ENCODE results near the gene VWA5B1.
"Not testable (repeated sequence)": the region's sequence is repeated elsewhere in the genome, so short reads cannot be mapped to it uniquely, and the experiment has no call there.

VWA5B1 gene

DNA sequence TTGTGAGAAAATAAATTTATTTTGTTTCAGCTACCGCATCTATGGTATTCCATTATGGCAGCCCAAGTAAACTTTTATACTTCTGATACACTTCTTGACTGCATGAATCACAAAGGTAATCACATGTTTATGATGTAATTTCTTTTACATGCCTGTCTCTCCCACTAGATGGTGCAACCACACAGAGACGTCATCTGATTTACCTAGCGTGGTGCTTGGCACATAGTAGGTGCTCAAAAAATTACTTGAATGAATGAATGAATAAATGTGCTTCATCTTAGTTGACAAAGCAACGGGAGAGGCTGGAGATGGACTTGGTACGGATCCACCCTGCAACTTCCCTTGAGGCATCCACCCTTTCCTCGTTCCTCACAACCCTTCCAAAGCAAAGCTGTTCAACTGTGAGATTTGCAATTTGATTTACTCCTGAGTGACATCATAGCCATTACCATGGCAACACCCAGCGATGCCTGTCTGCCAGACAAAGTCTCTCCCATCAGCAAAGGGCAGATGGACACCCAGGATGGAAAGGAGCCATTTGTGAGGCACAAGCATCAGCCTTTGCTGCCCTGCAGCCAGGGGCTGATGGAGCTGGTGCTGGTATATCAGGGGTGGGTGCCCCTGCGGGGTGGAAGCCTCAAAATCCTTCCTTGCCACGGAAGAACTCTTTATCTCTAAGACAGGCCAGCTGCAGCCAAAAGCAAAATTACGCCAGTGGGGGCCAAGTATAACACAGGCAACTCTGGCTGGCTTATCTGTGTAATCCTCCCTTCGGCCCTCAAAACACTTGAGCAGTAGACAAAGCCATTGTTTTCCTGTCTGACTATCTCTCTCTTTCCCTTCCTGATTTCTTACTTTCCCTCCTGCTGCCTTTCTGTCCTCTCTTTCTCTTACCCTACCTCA, 18.9 kb upstream of the VWA5B1 start:
- peaks cover 6% of the 10 kb centered on the region for H3K27me3 Mint-ChIP-seq
- no peaks in the 10 kb centered on the region for H3K36me3 Mint-ChIP-seq (ENCODE audit: low read depth)
- no peak overlapping the region for H3K4me3 Mint-ChIP-seq
- H3K27ac Mint-ChIP-seq, result no peak overlapping the region
- H3K4me1 Mint-ChIP-seq (ENCODE audit: low read depth), result no peaks in the 10 kb centered on the region
- H3K9me3 Mint-ChIP-seq, result no peaks in the 10 kb centered on the region
- intact Hi-C loops (cut with micrococcal nuclease), result no loop called here

DNA sequence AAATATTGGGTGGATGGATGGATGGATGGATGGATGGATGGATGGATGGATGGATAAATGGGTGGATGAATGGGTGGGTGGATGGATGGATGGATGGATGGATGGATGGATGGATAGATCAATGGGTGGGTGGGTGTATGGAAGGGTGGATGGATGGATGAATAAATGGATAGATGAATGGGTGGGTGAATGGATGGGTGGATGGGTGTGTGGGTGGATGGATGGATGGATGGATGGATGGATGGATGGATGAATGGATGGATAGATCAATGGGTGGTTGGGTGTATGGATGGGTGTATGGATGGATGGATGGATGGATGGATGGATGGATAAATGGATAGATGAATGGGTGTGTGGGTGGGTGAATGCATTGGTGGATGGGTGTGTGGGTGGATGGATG, 17.0 kb upstream of the VWA5B1 start:
- not testable (repeated sequence) for H3K9me3 Mint-ChIP-seq; H3K36me3 Mint-ChIP-seq (ENCODE audit: low read depth)

DNA sequence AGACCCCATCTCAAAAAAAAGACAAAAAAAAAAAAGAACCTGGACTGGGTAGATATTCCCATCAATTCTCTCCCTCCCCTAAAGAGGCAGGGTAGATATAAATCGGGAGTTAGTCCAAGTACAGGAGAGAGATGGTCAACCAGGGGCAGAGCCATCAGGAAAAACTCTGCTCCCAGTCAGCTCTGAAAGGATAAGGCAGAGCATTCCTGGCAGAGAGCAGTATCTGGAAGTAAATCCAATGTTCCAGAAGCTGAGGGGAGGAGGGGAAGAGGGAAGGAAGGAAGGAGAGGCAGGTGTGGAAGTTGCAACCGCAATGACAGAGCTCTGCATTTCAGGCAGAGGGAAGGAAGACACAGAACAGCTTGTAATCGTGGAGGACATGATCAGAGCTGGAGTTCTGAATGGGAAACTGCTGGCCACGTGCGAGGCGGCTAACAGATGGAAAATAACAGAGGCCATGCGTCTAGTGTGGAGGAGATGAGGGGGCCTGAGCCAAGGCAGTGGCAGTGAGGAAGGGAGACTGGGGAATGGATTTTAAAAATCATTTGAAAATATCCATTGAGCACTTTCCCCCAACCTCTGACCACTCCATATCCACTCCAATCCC, 15.3 kb upstream of the VWA5B1 start:
- no peaks in the 10 kb centered on the region for H3K4me1 Mint-ChIP-seq (ENCODE audit: low read depth)
- H3K9me3 Mint-ChIP-seq, result no peaks in the 10 kb centered on the region
- intact Hi-C loops (cut with micrococcal nuclease), result no loop called here
- no peak overlapping the region for H3K27ac Mint-ChIP-seq
- no peaks in the 10 kb centered on the region for H3K36me3 Mint-ChIP-seq (ENCODE audit: low read depth)
- H3K4me3 Mint-ChIP-seq, result no peak overlapping the region
- H3K27me3 Mint-ChIP-seq, result peaks cover 9% of the 10 kb centered on the region

More for the DNA sequence above, 17.0 kb upstream of the VWA5B1 start:
- H3K27ac Mint-ChIP-seq; H3K4me1 Mint-ChIP-seq (ENCODE audit: low read depth); H3K27me3 Mint-ChIP-seq; intact Hi-C loops (cut with micrococcal nuclease); H3K4me3 Mint-ChIP-seq: not testable (repeated sequence)

DNA sequence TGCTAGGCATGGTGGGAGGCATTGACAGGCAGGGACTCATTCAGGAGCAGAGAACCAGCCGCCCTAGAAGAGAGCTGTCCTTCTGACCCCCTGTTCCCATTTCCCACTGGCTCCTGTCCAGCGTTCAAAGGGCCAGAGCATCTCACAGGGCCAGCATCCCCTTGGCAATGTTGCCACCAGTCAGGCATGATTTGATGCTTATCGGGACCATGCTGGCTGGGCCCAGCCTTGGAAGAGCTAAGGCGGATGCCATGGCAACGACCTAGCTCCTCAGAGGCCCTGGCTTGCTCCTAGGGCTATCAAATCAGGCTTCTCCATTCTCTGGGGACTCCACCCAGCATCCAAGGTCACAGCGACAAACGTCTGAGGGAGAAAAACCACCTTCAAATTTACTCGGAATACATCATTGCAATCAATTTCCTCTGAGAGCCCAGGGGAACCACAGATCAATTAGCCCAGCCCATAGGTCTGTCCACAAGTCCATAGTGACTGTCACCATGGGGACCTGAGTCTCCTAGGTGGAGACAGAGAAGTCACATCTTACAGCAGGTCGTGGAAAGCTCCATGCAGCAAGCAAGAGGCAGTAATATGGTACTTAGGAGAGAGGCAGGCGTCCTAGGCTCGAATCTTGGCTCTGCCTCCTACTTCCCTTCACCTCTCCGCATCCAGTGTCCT, 14.1 kb upstream of the VWA5B1 start:
- H3K27ac Mint-ChIP-seq, result no peak overlapping the region

DNA sequence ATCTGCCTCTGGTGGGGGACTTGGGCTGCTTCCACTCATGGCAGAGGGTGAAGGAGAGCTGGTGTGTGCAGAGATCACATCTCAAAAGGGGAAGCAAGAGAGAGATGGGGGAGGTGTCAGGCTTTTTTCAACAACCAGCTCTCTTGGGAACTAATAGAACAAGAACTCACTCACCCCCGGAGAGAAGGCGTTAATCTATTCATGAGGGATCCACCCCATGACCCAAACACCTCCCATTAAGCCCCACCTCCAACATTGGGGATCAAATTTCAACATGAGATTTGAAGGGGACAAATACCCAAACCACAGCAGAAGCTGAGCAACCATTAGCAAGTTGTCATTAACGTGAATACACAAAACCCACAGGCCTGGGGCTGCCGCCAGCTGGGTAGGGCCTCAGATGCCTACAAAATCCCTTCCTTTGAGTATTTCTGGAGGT, 12.0 kb upstream of the VWA5B1 start:
- Mint-ChIP-seq H3K4me3 (no peak overlapping the region), H3K27me3 (peaks cover 20% of the 10 kb centered on the region), H3K27ac (no peak overlapping the region), H3K36me3 (ENCODE audit: low read depth) (no peaks in the 10 kb centered on the region), H3K4me1 (ENCODE audit: low read depth) (no peaks in the 10 kb centered on the region), H3K9me3 (no peaks in the 10 kb centered on the region)
- intact Hi-C loops (cut with micrococcal nuclease), result no loop called here

More for the DNA sequence above, 14.1 kb upstream of the VWA5B1 start:
- H3K36me3 Mint-ChIP-seq (ENCODE audit: low read depth), result no peaks in the 10 kb centered on the region
- H3K4me1 Mint-ChIP-seq (ENCODE audit: low read depth), result no peaks in the 10 kb centered on the region
- H3K9me3 Mint-ChIP-seq, result no peaks in the 10 kb centered on the region
- intact Hi-C loops (cut with micrococcal nuclease), result no loop called here
- no peak overlapping the region for H3K4me3 Mint-ChIP-seq
- peaks cover 8% of the 10 kb centered on the region for H3K27me3 Mint-ChIP-seq

DNA sequence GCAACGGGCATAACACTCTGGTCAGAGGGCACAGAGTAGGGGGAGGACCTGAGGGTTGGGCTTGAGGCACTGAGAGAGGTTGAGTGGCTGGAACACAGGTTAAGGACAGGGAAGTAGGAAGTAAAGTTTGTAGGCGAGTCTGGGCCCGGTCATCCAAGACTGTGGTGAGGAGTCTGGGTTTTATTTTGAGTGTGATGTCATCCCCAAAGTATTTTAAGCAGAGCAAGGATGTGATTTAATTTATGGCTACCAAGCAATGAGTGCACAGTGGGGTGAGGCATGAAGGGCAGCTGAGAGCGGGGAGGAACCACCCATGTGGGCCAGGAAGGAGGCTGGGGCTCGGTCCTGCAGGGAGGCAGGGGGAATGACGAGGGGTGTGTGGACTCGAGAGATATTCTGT, 11.2 kb upstream of the VWA5B1 start:
- no peak overlapping the region for H3K4me3 Mint-ChIP-seq
- H3K4me1 Mint-ChIP-seq (ENCODE audit: low read depth), result no peaks in the 10 kb centered on the region
- no peak overlapping the region for H3K27ac Mint-ChIP-seq
- no peaks in the 10 kb centered on the region for H3K36me3 Mint-ChIP-seq (ENCODE audit: low read depth)
- H3K9me3 Mint-ChIP-seq, result no peaks in the 10 kb centered on the region
- intact Hi-C loops (cut with micrococcal nuclease), result no loop called here
- peaks cover 20% of the 10 kb centered on the region for H3K27me3 Mint-ChIP-seq

DNA sequence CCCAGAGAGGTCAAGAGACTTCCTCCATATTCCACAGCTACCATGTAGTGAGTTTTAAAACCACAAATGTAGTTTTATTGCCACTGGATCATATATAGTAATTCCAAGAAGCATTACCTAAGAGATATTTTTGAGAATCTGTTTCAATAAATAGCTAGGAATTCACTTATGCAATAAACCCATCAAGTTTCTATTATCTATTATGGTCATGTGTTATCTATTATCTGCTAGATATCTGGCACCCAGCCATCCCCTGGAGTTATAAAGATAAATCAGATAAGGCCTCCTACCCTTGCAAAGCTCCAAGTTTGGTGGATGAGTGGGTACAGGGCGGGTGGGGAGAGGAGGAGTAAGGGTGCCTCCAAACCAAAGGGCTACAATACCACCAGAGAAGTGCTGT, 10.3 kb upstream of the VWA5B1 start:
- H3K27me3 Mint-ChIP-seq, result peaks cover 23% of the 10 kb centered on the region
- H3K4me3 Mint-ChIP-seq, result no peak overlapping the region
- no peak overlapping the region for H3K27ac Mint-ChIP-seq
- H3K4me1 Mint-ChIP-seq (ENCODE audit: low read depth), result no peaks in the 10 kb centered on the region
- H3K36me3 Mint-ChIP-seq (ENCODE audit: low read depth), result no peaks in the 10 kb centered on the region
- H3K9me3 Mint-ChIP-seq, result no peaks in the 10 kb centered on the region
- intact Hi-C loops (cut with micrococcal nuclease), result no loop called here

DNA sequence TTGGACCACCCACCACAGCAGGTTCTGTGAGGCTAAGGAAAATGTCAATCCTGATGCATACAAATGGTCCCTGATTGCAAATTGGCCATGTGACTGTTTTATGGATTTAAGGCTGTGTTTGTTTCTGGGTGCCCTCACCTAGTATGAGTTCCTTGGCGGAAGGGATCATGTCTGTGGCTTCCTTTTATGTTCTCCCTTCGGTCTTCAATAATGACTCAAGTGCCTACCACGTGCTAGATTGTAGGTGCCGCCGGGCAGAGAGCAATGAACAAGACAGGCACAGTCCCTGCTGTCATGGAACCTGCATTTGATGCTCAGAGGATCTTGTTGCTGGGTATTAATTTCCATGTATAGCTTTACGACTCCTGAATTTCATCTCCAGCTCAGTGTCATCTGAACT, 9.8 kb upstream of the VWA5B1 start:
- no peaks in the 10 kb centered on the region for H3K9me3 Mint-ChIP-seq
- no peak overlapping the region for H3K27ac Mint-ChIP-seq
- no peaks in the 10 kb centered on the region for H3K4me1 Mint-ChIP-seq (ENCODE audit: low read depth)
- intact Hi-C loops (cut with micrococcal nuclease), result no loop called here
- H3K36me3 Mint-ChIP-seq (ENCODE audit: low read depth), result no peaks in the 10 kb centered on the region
- H3K4me3 Mint-ChIP-seq, result no peak overlapping the region
- H3K27me3 Mint-ChIP-seq, result peaks cover 23% of the 10 kb centered on the region

DNA sequence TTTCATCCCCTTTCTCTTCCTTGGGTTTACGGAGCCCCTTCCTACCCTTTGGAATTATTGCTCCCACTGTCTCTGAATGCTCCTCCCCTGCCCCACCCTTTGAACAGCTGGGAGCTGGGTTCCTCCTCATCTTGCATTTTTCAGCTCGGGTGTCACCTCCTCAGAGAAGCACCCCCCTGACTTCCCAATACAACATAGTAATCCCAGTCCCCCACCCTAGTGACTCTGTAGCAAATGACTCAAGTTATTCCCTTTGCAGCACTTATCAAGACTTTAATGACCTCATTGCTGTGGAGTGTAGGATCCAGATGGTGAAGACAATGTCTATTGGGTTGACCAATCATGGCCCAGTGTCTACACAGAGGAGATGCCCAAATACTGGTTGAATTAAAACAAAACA, 8.9 kb upstream of the VWA5B1 start:
- Mint-ChIP-seq H3K27me3 (peaks cover 28% of the 10 kb centered on the region), H3K27ac (no peak overlapping the region), H3K4me1 (ENCODE audit: low read depth) (no peaks in the 10 kb centered on the region), H3K4me3 (no peak overlapping the region), H3K9me3 (no peaks in the 10 kb centered on the region), H3K36me3 (ENCODE audit: low read depth) (no peaks in the 10 kb centered on the region)
- intact Hi-C loops (cut with micrococcal nuclease), result no loop called here

DNA sequence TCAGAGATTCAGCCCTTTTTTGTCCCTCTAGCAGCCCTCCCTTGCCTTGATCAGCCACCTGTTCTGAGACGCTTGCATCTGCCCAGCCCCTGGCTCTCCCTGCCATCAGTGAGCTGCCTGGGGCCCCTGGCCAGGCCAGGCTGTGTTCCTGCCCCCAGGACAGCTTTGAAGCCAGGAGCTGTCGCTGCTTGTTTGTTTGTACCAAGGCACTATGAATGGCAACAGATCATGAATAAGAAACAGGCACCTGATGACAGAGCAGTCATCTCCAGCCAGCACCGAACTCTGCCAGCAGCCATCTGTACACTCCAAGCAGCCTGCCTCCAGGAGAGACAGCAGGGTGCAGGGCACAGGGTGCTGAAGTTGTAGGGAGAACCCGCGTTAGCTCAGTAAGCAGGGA, 8.1 kb upstream of the VWA5B1 start:
- no peak overlapping the region for H3K27ac Mint-ChIP-seq
- intact Hi-C loops (cut with micrococcal nuclease), result no loop called here
- peaks cover 28% of the 10 kb centered on the region for H3K27me3 Mint-ChIP-seq
- H3K4me1 Mint-ChIP-seq (ENCODE audit: low read depth), result no peaks in the 10 kb centered on the region
- H3K4me3 Mint-ChIP-seq, result no peak overlapping the region
- no peaks in the 10 kb centered on the region for H3K9me3 Mint-ChIP-seq
- no peaks in the 10 kb centered on the region for H3K36me3 Mint-ChIP-seq (ENCODE audit: low read depth)

DNA sequence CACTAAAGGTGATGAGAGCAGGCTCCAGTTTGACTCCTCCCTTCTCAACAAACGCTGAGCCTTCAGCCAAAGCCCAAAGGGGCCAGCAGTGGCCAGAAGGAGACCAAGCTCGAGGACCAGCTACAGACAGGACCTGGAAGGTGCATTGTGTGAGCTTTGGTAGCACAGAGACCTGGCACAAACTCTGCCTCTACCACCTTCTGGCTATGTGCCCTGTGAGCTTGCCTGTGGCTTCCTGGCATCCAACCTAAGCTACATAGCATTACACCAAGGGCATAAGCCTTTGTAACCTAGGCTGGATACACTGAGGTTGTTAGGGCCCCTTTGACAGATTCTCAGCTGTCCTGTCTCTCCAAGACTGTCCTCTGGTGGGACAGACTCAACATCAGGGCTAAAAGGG, 6.6 kb upstream of the VWA5B1 start:
- Mint-ChIP-seq H3K4me3 (no peak overlapping the region), H3K4me1 (ENCODE audit: low read depth) (no peaks in the 10 kb centered on the region), H3K9me3 (no peaks in the 10 kb centered on the region), H3K27me3 (peaks cover 31% of the 10 kb centered on the region), H3K27ac (no peak overlapping the region), H3K36me3 (ENCODE audit: low read depth) (no peaks in the 10 kb centered on the region)
- intact Hi-C loops (cut with micrococcal nuclease), result no loop called here

DNA sequence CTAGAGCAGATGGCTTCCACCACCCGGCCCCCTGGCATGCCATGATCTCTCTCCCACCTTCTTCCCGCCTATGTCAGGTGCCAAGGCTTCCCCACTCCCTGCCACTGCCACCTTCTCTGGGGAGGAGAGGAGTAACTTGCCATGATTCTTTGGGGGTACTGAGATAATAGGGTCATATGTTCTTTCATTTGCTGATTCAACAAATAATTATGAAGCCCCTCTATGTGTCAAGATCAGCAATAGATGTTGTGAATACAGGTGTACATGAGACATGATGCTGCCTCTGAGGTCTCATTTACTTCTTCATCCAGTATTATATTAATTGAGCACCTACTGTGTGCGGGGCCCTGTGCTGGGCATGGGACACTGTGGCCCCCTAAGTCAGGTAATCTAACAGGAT, 6.0 kb upstream of the VWA5B1 start:
- intact Hi-C loops (cut with micrococcal nuclease), result no loop called here
- Mint-ChIP-seq H3K4me3 (no peak overlapping the region), H3K27ac (no peak overlapping the region), H3K36me3 (ENCODE audit: low read depth) (no peaks in the 10 kb centered on the region), H3K9me3 (no peaks in the 10 kb centered on the region), H3K27me3 (peaks cover 29% of the 10 kb centered on the region), H3K4me1 (ENCODE audit: low read depth) (no peaks in the 10 kb centered on the region)

DNA sequence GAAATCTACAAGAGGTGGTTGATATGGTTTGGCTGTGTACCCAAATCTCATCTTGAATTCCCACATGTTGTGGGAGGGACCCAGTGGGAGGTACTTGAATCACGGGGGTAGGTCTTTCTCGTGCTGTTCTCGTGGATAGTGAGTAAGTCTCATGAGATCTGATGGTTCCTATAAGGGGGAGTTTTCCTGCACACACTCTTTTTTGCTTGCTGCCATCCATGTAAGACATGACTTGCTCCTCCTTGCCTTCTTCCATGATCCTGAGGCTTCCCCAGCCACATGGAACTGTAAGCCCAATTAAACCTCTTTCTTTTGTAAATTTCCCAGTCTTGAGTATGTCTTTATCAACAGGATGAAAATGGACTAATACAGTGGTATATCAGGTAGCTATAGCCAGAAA, 5.2 kb upstream of the VWA5B1 start:
- no peaks in the 10 kb centered on the region for H3K36me3 Mint-ChIP-seq (ENCODE audit: low read depth)
- no peaks in the 10 kb centered on the region for H3K9me3 Mint-ChIP-seq
- H3K27me3 Mint-ChIP-seq, result peaks cover 31% of the 10 kb centered on the region
- no peaks in the 10 kb centered on the region for H3K4me1 Mint-ChIP-seq (ENCODE audit: low read depth)
- no peak overlapping the region for H3K4me3 Mint-ChIP-seq
- H3K27ac Mint-ChIP-seq, result no peak overlapping the region
- intact Hi-C loops (cut with micrococcal nuclease), result no loop called here

DNA sequence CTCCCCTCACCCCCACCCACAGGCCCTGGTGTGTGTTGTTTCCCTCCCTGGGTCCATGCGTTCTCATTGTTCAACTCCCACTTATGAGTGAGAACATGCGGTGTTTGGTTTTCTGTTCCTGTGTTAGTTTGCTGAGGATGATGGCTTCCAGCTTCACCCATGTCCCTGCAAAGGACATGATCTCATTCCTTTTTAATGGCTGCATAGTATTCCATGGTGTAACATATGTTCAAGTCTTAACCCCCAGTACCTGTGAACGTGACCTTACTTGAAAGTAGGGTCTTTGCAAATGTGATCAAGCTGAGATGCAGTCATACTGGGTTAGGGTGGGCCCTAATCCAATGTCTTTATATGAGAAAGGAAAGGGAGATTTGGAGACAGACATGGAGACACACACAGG, 3.0 kb upstream of the VWA5B1 start:
- peaks cover 45% of the 10 kb centered on the region for H3K27me3 Mint-ChIP-seq
- H3K4me1 Mint-ChIP-seq (ENCODE audit: low read depth); H3K9me3 Mint-ChIP-seq; H3K27ac Mint-ChIP-seq; intact Hi-C loops (cut with micrococcal nuclease); H3K4me3 Mint-ChIP-seq; H3K36me3 Mint-ChIP-seq (ENCODE audit: low read depth): not testable (repeated sequence)
